NB4 (cell line): ENCODE data around the gene C9orf78.
"Not testable (repeated sequence)": the region's sequence is repeated elsewhere in the genome, so short reads cannot be mapped to it uniquely, and the experiment has no call there.

Source experiments
- DNase-seq: peaks from one replicate; pipeline ENCODE4 v3.0.0; 2010; ENCODE audit warnings: low read depth
- H3K4me3 ChIP-seq: one replicate; pipeline ENCODE4 v1.5.1; 2011; ENCODE audit warnings: mild to moderate bottlenecking, low read depth, low read length, moderate library complexity
- MYC ChIP-seq: IDR thresholded peaks from 2 replicates; pipeline ENCODE4 v1.6.1; 2011; ENCODE audit warnings: low read depth, low read length
- POLR2A ChIP-seq: IDR thresholded peaks from 2 replicates; pipeline ENCODE4 v1.6.1; 2011; ENCODE audit warnings: mild to moderate bottlenecking; ENCODE audit not compliant: insufficient read length; ENCODE audit errors: extremely low read depth
- TF ChIP-seq, protein P1 (sequence below): IDR thresholded peaks from 2 replicates; pipeline ENCODE4 v1.6.1; 2011; ENCODE audit warnings: low read depth, low read length
- TF ChIP-seq, protein P2 (sequence below): IDR thresholded peaks from one replicate; pipeline ENCODE4 v1.5.1; 2012; ENCODE audit warnings: low read depth, low read length

The C9orf78 gene

GRCh38 chr9:129794549-129794948 is 40.5 kb downstream of the C9orf78 start:
- no peak overlapping the region for H3K4me3 ChIP-seq
- DNase-seq, result no peak
- no peak for TF ChIP-seq MYC
- TF ChIP-seq, protein P1, sequence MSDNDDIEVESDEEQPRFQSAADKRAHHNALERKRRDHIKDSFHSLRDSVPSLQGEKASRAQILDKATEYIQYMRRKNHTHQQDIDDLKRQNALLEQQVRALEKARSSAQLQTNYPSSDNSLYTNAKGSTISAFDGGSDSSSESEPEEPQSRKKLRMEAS, result no peak
- no peak for TF ChIP-seq POLR2A
- TF ChIP-seq, protein P2, sequence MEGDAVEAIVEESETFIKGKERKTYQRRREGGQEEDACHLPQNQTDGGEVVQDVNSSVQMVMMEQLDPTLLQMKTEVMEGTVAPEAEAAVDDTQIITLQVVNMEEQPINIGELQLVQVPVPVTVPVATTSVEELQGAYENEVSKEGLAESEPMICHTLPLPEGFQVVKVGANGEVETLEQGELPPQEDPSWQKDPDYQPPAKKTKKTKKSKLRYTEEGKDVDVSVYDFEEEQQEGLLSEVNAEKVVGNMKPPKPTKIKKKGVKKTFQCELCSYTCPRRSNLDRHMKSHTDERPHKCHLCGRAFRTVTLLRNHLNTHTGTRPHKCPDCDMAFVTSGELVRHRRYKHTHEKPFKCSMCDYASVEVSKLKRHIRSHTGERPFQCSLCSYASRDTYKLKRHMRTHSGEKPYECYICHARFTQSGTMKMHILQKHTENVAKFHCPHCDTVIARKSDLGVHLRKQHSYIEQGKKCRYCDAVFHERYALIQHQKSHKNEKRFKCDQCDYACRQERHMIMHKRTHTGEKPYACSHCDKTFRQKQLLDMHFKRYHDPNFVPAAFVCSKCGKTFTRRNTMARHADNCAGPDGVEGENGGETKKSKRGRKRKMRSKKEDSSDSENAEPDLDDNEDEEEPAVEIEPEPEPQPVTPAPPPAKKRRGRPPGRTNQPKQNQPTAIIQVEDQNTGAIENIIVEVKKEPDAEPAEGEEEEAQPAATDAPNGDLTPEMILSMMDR, result no peak

DNA sequence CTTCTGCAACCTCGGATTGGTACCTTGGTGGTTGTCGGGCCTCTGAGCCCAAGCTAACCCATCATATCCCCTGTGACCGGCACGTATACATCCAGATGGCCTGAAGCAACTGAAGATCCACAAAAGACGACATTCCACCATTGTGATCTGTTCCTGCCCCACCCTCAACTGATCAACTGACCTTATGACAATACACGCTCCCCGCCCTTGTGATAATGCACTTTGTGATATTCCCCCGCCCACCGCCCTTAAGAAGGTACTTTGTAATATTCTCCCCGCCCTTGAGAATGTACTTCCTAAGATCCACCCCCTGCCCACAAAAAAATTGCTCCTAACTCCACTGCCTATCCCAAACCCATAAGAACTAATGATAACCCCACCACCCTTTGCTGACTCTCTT is 48.6 kb downstream of the C9orf78 start:
- DNase-seq, result no peak
- TF ChIP-seq, protein P2, result no peak
- TF ChIP-seq POLR2A (no peak), MYC (no peak)
- TF ChIP-seq, protein P1, result no peak
- H3K4me3 ChIP-seq, result no peak overlapping the region

DNA sequence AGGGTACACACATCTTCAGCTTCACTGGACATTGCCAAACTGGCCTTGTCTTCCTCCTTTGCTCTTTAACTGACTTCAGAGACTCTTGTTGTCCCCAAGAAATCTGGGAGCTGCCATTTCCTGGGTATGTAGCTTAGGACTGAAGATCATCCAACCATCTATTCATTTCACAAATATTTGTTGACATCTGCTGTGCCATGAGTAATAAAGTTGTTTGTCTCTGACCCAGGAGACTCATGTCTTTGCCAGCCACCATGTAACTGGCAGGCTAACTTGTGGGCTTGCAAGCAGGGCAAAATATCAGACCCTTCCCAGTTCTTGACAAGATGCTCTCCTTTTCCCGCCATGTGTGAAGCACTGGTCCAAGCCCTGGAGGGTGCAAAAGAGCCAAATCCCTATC is 49.2 kb downstream of the C9orf78 start:
- no peak overlapping the region for H3K4me3 ChIP-seq
- no peak for DNase-seq
- no peak for TF ChIP-seq POLR2A
- no peak for TF ChIP-seq MYC
- TF ChIP-seq, protein P2, result no peak
- TF ChIP-seq, protein P1, result no peak

DNA sequence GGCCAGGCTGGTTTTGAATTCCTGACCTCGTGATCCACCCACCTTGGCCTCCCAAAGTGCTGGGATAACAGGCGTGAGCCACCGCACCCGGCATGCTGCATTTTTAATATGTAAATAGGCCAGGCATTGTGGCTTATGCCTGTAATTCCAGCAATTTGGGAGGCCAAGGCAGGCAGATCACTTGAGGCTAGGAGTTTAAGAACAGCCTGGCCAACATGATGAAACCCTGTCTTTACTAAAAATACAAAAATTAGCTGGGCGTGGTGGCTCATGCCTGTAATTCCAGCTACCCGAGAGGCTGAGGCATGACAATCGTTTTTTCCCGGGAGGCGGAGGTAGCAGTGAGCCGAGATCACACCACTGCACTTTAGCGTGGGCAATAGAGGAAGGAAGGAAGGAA is 50.1 kb downstream of the C9orf78 start:
- not testable (repeated sequence) for H3K4me3 ChIP-seq, DNase-seq

GRCh38 chr9:129783516-129784361 is 51.3 kb downstream of the C9orf78 start:
- no peak for TF ChIP-seq MYC
- TF ChIP-seq, protein P2, result peak; percentile 83
- TF ChIP-seq POLR2A, result no peak
- TF ChIP-seq, protein P1, result no peak
- DNase-seq, result peak; percentile 78
- H3K4me3 ChIP-seq, result no peak overlapping the region

DNA sequence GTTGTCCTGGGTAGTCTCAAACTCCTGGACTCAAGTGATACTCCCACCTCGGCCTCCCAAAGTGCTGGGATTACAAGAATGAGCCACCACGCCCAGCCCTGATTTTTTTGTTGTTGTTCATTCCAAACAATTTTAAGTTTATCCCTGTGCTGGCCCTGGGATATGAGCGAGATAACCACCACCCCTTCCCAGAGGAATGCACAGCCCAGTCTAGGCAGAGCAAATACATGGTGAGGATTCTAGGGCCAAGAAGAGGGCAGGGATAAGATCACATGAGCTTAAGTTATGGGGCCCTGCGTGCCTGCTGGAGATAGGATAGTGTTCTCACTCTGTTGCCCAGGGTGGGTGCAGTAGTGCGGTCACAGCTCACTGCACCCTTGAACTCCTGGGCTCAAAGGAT is 53.1 kb downstream of the C9orf78 start:
- no peak for DNase-seq
- TF ChIP-seq MYC, result no peak
- TF ChIP-seq, protein P1, result no peak
- TF ChIP-seq, protein P2, result no peak
- TF ChIP-seq POLR2A, result no peak
- no peak overlapping the region for H3K4me3 ChIP-seq
